Osteoblast (primary cell): ENCODE measurements around the gene DMD. TPM values are rescaled to one million over a fixed set of nuclear protein-coding genes. Genes with fewer than 3 reads are reported as not detected.

Experiments used
- DNase-seq: peaks from one replicate; pipeline ENCODE4 v3.0.0; 2011; ENCODE audit warnings: low spot score, mixed read lengths; ENCODE audit not compliant: insufficient read length; ENCODE audit errors: missing footprints
- H2AFZ ChIP-seq: 2 replicates; pipeline ENCODE4 v1.6.0; 2011; ENCODE audit warnings: mild to moderate bottlenecking, low read length
- H3K27ac ChIP-seq: 2 replicates; pipeline ENCODE4 v1.5.1; 2011; ENCODE audit warnings: mild to moderate bottlenecking, low read depth, low read length, moderate library complexity
- H3K27me3 ChIP-seq: 2 replicates; pipeline ENCODE4 v1.6.0; 2012; ENCODE audit warnings: mild to moderate bottlenecking, control low read depth, inconsistent platforms, low read length, moderate library complexity; ENCODE audit not compliant: insufficient read depth
- H3K36me3 ChIP-seq: 2 replicates; pipeline ENCODE4 v1.5.1; 2011; ENCODE audit warnings: mild to moderate bottlenecking, low read length, control low read depth, moderate library complexity; ENCODE audit not compliant: insufficient read depth
- H3K4me1 ChIP-seq: 2 replicates; pipeline ENCODE4 v1.5.1; 2011; ENCODE audit warnings: mild to moderate bottlenecking, low read length, control low read depth, moderate library complexity; ENCODE audit not compliant: insufficient read depth
- H3K4me2 ChIP-seq: 2 replicates; pipeline ENCODE4 v1.6.0; 2011; ENCODE audit warnings: mild to moderate bottlenecking, low read length; ENCODE audit not compliant: insufficient read depth
- H3K4me3 ChIP-seq: fragments of 200-600 bp; sonication (generic); 3 replicates; pipeline ENCODE4 v1.5.1; 2012; ENCODE audit warnings: mild to moderate bottlenecking, low read length, inconsistent platforms; ENCODE audit not compliant: insufficient read depth
- H3K79me2 ChIP-seq: 2 replicates; pipeline ENCODE4 v1.6.0; 2012; ENCODE audit warnings: mild to moderate bottlenecking, low read length, control low read depth, inconsistent platforms; ENCODE audit not compliant: insufficient read depth
- H3K9me3 ChIP-seq: 2 replicates; pipeline ENCODE4 v1.5.1; 2011; ENCODE audit warnings: low read depth, low read length, control low read depth
- H4K20me1 ChIP-seq: 2 replicates; pipeline ENCODE4 v1.6.0; 2012; ENCODE audit warnings: mild to moderate bottlenecking, low read length, control low read depth; ENCODE audit not compliant: insufficient read depth
- CTCF ChIP-seq: IDR thresholded peaks from 2 replicates; pipeline ENCODE4 v1.5.1; 2011; ENCODE audit warnings: mild to moderate bottlenecking, low read depth, low read length, moderate library complexity; ENCODE audit errors: extremely low read depth
- total RNA-seq: library from RNA; depleted of rRNA; stranded (reverse); fragments of >200 nt; gene quantifications from 2 replicates; pipeline ENCODE4 v1.2.3, GENCODE V29; 2012

The DMD gene
- total RNA-seq, 1 donor, result 12.7 TPM

GRCh38 chrX:32598707-32599106, 612.6 kb downstream of the DMD start:
- H3K36me3 ChIP-seq, result no peaks in the 10 kb centered on the region
- no peaks in the 10 kb centered on the region for H3K4me1 ChIP-seq
- no peak overlapping the region for H2AFZ ChIP-seq
- no peaks in the 10 kb centered on the region for H3K79me2 ChIP-seq
- peaks cover 2% of the 10 kb centered on the region for H3K9me3 ChIP-seq
- H4K20me1 ChIP-seq, result no peaks in the 10 kb centered on the region
- no peak overlapping the region for H3K4me3 ChIP-seq
- H3K4me2 ChIP-seq, result no peak overlapping the region
- no peak overlapping the region for H3K27ac ChIP-seq
- no peak for DNase-seq
- TF ChIP-seq CTCF, result no peak
- H3K27me3 ChIP-seq, result no peaks in the 10 kb centered on the region

GRCh38 chrX:32597777-32598176, 613.6 kb downstream of the DMD start:
- peaks cover 4% of the 10 kb centered on the region for H3K9me3 ChIP-seq
- H3K4me1 ChIP-seq, result no peaks in the 10 kb centered on the region
- H3K4me2 ChIP-seq, result no peak overlapping the region
- no peaks in the 10 kb centered on the region for H4K20me1 ChIP-seq
- no peak overlapping the region for H3K4me3 ChIP-seq
- H2AFZ ChIP-seq, result no peak overlapping the region
- no peaks in the 10 kb centered on the region for H3K27me3 ChIP-seq
- no peak for TF ChIP-seq CTCF
- H3K27ac ChIP-seq, result no peak overlapping the region
- H3K36me3 ChIP-seq, result no peaks in the 10 kb centered on the region
- no peak for DNase-seq
- no peaks in the 10 kb centered on the region for H3K79me2 ChIP-seq

GRCh38 chrX:32592786-32593185, 618.6 kb downstream of the DMD start:
- H3K79me2 ChIP-seq, result no peaks in the 10 kb centered on the region
- H3K4me1 ChIP-seq, result no peaks in the 10 kb centered on the region
- H3K4me2 ChIP-seq, result no peak overlapping the region
- H3K27me3 ChIP-seq, result no peaks in the 10 kb centered on the region
- no peak for DNase-seq
- no peak for TF ChIP-seq CTCF
- no peaks in the 10 kb centered on the region for H3K36me3 ChIP-seq
- peaks cover 4% of the 10 kb centered on the region for H3K9me3 ChIP-seq
- H4K20me1 ChIP-seq, result no peaks in the 10 kb centered on the region
- no peak overlapping the region for H3K4me3 ChIP-seq
- H3K27ac ChIP-seq, result no peak overlapping the region
- H2AFZ ChIP-seq, result no peak overlapping the region

GRCh38 chrX:32591589-32591988, 619.8 kb downstream of the DMD start:
- no peak overlapping the region for H2AFZ ChIP-seq
- H4K20me1 ChIP-seq, result no peaks in the 10 kb centered on the region
- H3K27ac ChIP-seq, result no peak overlapping the region
- no peak for DNase-seq
- H3K9me3 ChIP-seq, result peaks cover 4% of the 10 kb centered on the region
- no peaks in the 10 kb centered on the region for H3K4me1 ChIP-seq
- H3K4me2 ChIP-seq, result no peak overlapping the region
- no peak overlapping the region for H3K4me3 ChIP-seq
- H3K36me3 ChIP-seq, result no peaks in the 10 kb centered on the region
- H3K79me2 ChIP-seq, result no peaks in the 10 kb centered on the region
- no peaks in the 10 kb centered on the region for H3K27me3 ChIP-seq
- no peak for TF ChIP-seq CTCF
